Endometrium (tissue), 2 donors: ENCODE measurements around the gene ESRRA.

Source experiments
- FAIRE-seq: peaks from 2 replicates; lab custom pipeline; 2012; peaks lifted over from hg19 to GRCh38; lab: Jason Lieb, UNC
- donor health status: control.
- donor health status: control.

Gene ESRRA

GRCh38 chr11:64305075-64305690 is at the start of gene ESRRA:
TSS of gene ESRRA (plus strand) at chr11:64305524. CDS start at chr11:64307180, 1,656 bp downstream.
- FAIRE-seq, result no peak

DNA sequence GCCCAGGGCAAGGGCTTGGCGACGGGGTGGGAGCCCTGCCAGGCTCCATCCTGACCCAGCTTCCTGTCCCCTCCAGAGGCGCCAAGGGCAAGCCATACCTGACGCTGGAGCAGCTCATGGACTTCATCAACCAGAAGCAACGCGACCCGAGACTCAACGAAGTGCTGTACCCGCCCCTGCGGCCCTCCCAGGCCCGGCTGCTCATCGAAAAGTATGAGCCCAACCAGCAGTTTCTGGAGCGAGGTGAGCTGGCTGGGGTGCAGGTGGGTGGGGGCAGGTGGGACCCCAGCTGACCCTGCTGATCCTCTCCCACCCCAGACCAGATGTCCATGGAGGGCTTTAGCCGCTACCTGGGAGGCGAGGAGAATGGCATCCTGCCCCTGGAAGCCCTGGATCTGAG is 49.0 kb upstream of the ESRRA start:
- FAIRE-seq, result no peak

GRCh38 chr11:64258356-64258755 is 47.0 kb upstream of the ESRRA start:
- FAIRE-seq, result no peak

- no peak for FAIRE-seq
These were observed 46.3 kb upstream of the ESRRA start for GRCh38 chr11:64258946-64259532.

DNA sequence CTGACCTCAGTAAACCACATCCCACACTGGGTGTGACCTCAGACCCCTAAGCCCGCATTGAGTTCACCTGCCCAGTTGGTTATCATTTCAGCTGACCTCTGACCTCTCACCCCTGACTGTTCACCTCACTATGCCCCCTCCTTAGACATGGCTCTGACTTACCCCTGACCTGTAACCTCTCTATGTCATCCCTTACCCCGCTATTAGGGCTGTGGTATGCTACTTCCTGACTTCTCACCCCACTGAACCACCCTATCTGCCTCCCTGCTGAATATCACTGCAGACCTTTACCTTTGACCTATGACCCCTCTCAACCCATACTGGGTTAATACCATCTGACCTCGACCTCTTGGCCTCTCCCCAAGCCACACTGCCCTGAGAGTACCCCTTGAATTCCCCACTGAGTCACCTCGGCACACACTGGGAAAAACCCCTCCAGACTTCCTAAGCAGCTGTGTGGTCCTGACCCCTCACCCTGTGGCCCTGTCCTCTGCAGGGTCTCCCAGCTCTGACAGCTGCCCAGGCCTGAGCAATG is 45.7 kb upstream of the ESRRA start:
- no peak for FAIRE-seq

DNA sequence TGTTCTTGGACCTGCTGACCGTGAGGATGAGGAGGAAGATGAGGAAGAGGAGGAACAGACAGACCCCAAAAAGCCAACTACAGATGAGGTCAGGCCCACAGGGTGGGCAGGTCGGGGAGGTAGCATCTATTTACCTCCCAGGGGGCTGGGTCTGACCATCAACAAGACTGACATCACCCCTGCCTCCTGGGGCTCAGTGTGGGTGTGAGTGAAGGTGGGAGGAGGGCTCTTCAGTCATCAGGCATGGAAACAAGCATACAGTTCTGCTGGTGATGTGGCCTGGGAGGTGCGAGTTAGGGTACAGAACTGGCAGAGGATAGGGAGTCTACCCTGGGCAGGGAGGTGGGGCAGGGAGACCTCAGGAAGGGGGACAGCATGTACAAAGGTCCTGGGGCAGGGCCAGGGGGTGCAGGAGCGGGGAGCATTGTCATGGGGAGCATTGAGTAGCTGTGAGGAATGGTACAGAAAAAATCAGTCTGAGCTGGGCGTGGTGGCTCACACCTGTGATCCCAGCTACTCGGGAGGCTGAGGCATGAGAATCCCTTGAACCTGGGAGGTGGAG is 45.1 kb upstream of the ESRRA start:
- FAIRE-seq, result no peak

GRCh38 chr11:64261556-64262080 is 43.7 kb upstream of the ESRRA start:
- no peak for FAIRE-seq

DNA sequence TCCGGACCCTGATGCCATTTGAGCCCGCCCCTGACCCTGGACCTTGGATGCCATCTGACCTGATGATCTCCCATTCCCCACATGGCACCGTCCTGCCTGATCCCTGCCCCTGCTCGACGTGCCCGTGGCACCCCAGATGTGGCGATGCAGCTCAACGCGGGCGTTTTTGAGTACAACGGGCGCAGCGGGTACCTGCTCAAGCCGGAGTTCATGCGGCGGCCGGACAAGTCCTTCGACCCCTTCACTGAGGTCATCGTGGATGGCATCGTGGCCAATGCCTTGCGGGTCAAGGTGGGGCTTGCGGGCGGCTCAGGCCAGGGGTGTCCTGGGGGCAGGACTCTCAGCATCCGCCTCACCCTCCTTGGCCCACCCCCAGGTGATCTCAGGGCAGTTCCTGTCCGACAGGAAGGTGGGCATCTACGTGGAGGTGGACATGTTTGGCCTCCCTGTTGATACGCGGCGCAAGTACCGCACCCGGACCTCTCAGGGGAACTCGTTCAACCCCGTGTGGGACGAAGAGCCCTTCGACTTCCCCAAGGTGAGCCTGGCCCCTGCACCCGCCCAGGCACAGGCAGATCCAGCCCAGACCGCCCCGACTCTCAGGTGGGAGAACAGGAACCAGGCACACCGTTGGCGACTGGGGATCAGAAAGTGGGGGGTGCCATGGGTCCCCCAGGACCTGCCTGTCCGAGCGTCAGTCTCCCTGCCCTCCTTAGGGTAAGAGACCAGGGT is 42.9 kb upstream of the ESRRA start:
- no peak for FAIRE-seq

GRCh38 chr11:64263021-64263946 is 42.0 kb upstream of the ESRRA start:
- no peak for FAIRE-seq

DNA sequence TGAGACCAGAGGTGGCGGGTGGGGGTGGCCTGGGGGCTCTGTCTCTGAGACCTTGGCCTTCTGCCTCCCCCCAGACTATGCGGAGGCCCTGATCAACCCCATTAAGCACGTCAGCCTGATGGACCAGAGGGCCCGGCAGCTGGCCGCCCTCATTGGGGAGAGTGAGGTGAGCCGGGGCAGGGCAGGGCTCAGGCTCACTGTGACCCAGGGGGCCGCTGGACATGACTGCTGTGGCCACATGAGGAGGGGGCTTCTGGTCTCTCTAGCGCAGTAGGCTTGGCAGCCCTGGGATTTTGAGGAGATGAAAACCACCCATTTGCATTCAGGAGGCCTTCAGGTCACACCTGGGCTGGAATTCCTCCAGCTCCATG is 41.4 kb upstream of the ESRRA start:
- no peak for FAIRE-seq

DNA sequence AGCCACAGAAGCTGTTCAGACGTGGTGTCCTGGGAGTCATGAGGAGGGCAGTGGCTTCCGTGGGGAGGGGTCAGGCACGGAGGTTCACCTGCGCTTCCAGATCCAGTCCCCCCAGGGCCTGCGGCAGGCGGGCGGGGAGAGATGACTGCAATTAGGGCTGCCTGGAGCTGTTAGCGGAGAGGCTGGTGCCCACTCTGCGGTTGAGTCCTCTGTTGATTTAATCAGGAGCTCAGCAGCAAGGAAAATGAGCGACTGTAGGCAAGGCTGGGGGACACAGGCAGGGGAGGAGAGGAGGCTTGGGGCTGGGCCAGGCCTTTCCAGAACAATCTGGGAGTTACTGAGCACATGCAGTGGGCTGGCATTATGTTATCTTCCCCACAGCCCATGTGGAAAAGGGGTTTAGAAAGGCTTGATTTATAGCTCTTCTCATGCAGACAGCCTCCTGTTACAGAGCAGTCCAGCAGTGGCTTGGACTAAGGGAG is 40.9 kb upstream of the ESRRA start:
- no peak for FAIRE-seq

- FAIRE-seq, result no peak
These were observed 39.9 kb upstream of the ESRRA start for GRCh38 chr11:64265176-64266160.

GRCh38 chr11:64266339-64266738 is 39.0 kb upstream of the ESRRA start:
- no peak for FAIRE-seq

- FAIRE-seq, result no peak
These were observed 37.9 kb upstream of the ESRRA start for GRCh38 chr11:64267207-64267945.

GRCh38 chr11:64268025-64268892 is 37.1 kb upstream of the ESRRA start:
- FAIRE-seq, result no peak

- no peak for FAIRE-seq
These were observed 36.3 kb upstream of the ESRRA start for GRCh38 chr11:64268893-64269539.

GRCh38 chr11:64269540-64270220 is 35.6 kb upstream of the ESRRA start:
- peak; percentile 95 for FAIRE-seq
